Kidney epithelial cell (primary cell): Measurements from ENCODE around the gene APP. TPM values are rescaled to one million over a fixed set of nuclear protein-coding genes. Genes with fewer than 3 reads are reported as not detected.
"Not testable (repeated sequence)": the region's sequence is repeated elsewhere in the genome, so short reads cannot be mapped to it uniquely, and the experiment has no call there.

Experiments used
- DNase-seq: peaks from one replicate; pipeline ENCODE4 v3.0.0-alpha.2; 2010; ENCODE audit warnings: low read depth
- H3K27me3 ChIP-seq: 2 replicates; pipeline ENCODE4 v1.6.0; 2011; ENCODE audit warnings: low read length; ENCODE audit not compliant: control insufficient read depth, insufficient read depth
- H3K36me3 ChIP-seq: 2 replicates; pipeline ENCODE4 v1.5.1; 2011; ENCODE audit warnings: low read length; ENCODE audit not compliant: control insufficient read depth, insufficient read depth
- H3K4me3 ChIP-seq: 2 replicates; pipeline ENCODE4 v1.5.1; 2011; ENCODE audit warnings: low read depth, mild to moderate bottlenecking, control low read depth, low read length
- CTCF ChIP-seq: IDR thresholded peaks from 2 replicates; pipeline ENCODE4 v1.5.1; 2011; ENCODE audit warnings: mild to moderate bottlenecking, moderate library complexity, low read length, control low read depth, inconsistent platforms; ENCODE audit not compliant: insufficient read depth, poor library complexity, severe bottlenecking
- total RNA-seq: library from RNA; depleted of rRNA; stranded (reverse); fragments of >200 nt; gene quantifications from 2 replicates; pipeline ENCODE4 v1.2.3, GENCODE V29; 2015

Gene APP
- total RNA-seq, 1 donor from 2014 or later = 624 TPM

GRCh38 chr21:26027696-26028095 is 142.9 kb downstream of the APP start:
- Histone ChIP-seq H3K4me3 (no peak overlapping the region), H3K36me3 (peaks cover 1% of the 10 kb centered on the region), H3K27me3 (no peaks in the 10 kb centered on the region)
- TF ChIP-seq CTCF = no peak
- no peak for DNase-seq

GRCh38 chr21:26025536-26026512 is 144.7 kb downstream of the APP start:
- no peak overlapping the region for H3K4me3 ChIP-seq
- H3K27me3 ChIP-seq = no peaks in the 10 kb centered on the region
- peaks cover 3% of the 10 kb centered on the region for H3K36me3 ChIP-seq
- TF ChIP-seq CTCF = no peak
- DNase-seq = no peak

- H3K36me3 ChIP-seq, H3K27me3 ChIP-seq, DNase-seq, H3K4me3 ChIP-seq: not testable (repeated sequence)
Measured at GRCh38 chr21:26023406-26023805, 147.2 kb downstream of the APP start.

GRCh38 chr21:26022598-26023337 is 147.8 kb downstream of the APP start:
- not testable (repeated sequence) for H3K36me3 ChIP-seq, DNase-seq, H3K27me3 ChIP-seq, H3K4me3 ChIP-seq

- Histone ChIP-seq H3K27me3 (no peaks in the 10 kb centered on the region), H3K36me3 (peaks cover 2% of the 10 kb centered on the region), H3K4me3 (no peak overlapping the region)
- DNase-seq = no peak
- TF ChIP-seq CTCF = no peak
Measured at GRCh38 chr21:26020510-26020909, 150.1 kb downstream of the APP start.

GRCh38 chr21:26020081-26020480 is 150.5 kb downstream of the APP start:
- peaks cover 2% of the 10 kb centered on the region for H3K36me3 ChIP-seq
- no peak for TF ChIP-seq CTCF
- no peaks in the 10 kb centered on the region for H3K27me3 ChIP-seq
- no peak overlapping the region for H3K4me3 ChIP-seq
- no peak for DNase-seq
